PFSK-1 (cell line): Measurements from ENCODE around the gene PHACTR1.

Experiments used
- POLR2AphosphoS5 ChIP-seq: IDR thresholded peaks from 2 replicates; pipeline ENCODE4 v1.6.1; 2012; ENCODE audit warnings: low read depth, mild to moderate bottlenecking, control low read depth, low read length, moderate library complexity
- REST ChIP-seq, 2 experiments: IDR thresholded peaks; 2 replicates each; pipeline versions ENCODE4 v1.6.1 to v1.8.0; 2011 to 2012; ENCODE audit warnings: low read depth in 2 of 2, low read length in 2 of 2, control low read depth in 1 of 2, inconsistent platforms in 1 of 2, mild to moderate bottlenecking in 1 of 2, moderate library complexity in 1 of 2; ENCODE audit not compliant: insufficient read depth in 1 of 2
- TAF1 ChIP-seq: IDR thresholded peaks from 2 replicates; pipeline ENCODE4 v1.6.1; 2012; ENCODE audit warnings: low read length, control low read depth, borderline replicate concordance; ENCODE audit not compliant: insufficient read depth

GRCh38 chr6:13260831-13261230 is 544.3 kb downstream of the PHACTR1 start:
- TF ChIP-seq TAF1 (no peak), REST (IDR thresholded peaks at IDR 0.05; ENCODE audit: insufficient read depth in 1 of 2, low read depth in 2 of 2, low read length in 2 of 2) (no peak), POLR2AphosphoS5 (no peak)
